ENCODE measurements around the gene SKAP1. TPM values are rescaled to one million over a fixed set of nuclear protein-coding genes. Genes with fewer than 3 reads are reported as not detected.
"Not testable (repeated sequence)": the region's sequence is repeated elsewhere in the genome, so short reads cannot be mapped to it uniquely, and the experiment has no call there.

SKAP1 gene
- polyA plus RNA-seq, 3 donors from 2014 or later = 325 to 458 (median 329) TPM

GRCh38 chr17:48195910-48196309, 234.1 kb downstream of the SKAP1 start:
- no peak overlapping the region for H3K4me3 Mint-ChIP-seq
- H3K36me3 Mint-ChIP-seq = peaks cover 0 to 16% (median 0%) of the 10 kb centered on the region in 3 donors
- H3K27me3 Mint-ChIP-seq (ENCODE audit: low read depth in 3 of 3) = no peaks in the 10 kb centered on the region
- H3K4me1 Mint-ChIP-seq = peaks cover 32 to 56% of the 10 kb centered on the region in 2 donors
- H3K9me3 Mint-ChIP-seq = no peaks in the 10 kb centered on the region
- H3K27ac Mint-ChIP-seq = peak overlapping the region in 1 of 6 donors; percentile 1
- DNase-seq = no peak

- peaks cover 0 to 10% (median 3%) of the 10 kb centered on the region in 3 donors for H3K36me3 Mint-ChIP-seq
- peak overlapping the region in 4 of 6 donors; percentile 13 to 62 (median 45) for H3K27ac Mint-ChIP-seq
- H3K4me3 Mint-ChIP-seq = no peak overlapping the region
- peaks cover 0 to 2% (median 0%) of the 10 kb centered on the region in 3 donors for H3K27me3 Mint-ChIP-seq (ENCODE audit: low read depth in 3 of 3)
- peaks cover 27 to 44% of the 10 kb centered on the region in 2 donors for H3K4me1 Mint-ChIP-seq
- no peak for DNase-seq
- H3K9me3 Mint-ChIP-seq = no peaks in the 10 kb centered on the region
Measured at GRCh38 chr17:48194097-48194550, 235.9 kb downstream of the SKAP1 start.

GRCh38 chr17:48192321-48192731, 237.7 kb downstream of the SKAP1 start:
- DNase-seq = no peak
- peaks cover 0 to 2% (median 0%) of the 10 kb centered on the region in 3 donors for H3K27me3 Mint-ChIP-seq (ENCODE audit: low read depth in 3 of 3)
- peak overlapping the region in 2 of 6 donors; percentile 11 to 37 for H3K27ac Mint-ChIP-seq
- no peaks in the 10 kb centered on the region for H3K9me3 Mint-ChIP-seq
- no peak overlapping the region for H3K4me3 Mint-ChIP-seq
- H3K36me3 Mint-ChIP-seq = peaks cover 0 to 20% (median 5%) of the 10 kb centered on the region in 3 donors
- peaks cover 27 to 37% of the 10 kb centered on the region in 2 donors for H3K4me1 Mint-ChIP-seq

- Mint-ChIP-seq H3K9me3 (no peaks in the 10 kb centered on the region), H3K36me3 (peaks cover 0 to 24% (median 5%) of the 10 kb centered on the region in 3 donors), H3K27me3 (ENCODE audit: low read depth in 3 of 3) (peaks cover 0 to 2% (median 0%) of the 10 kb centered on the region in 3 donors), H3K4me3 (no peak overlapping the region), H3K27ac (peak overlapping the region in 2 of 6 donors; percentile 39 to 69), H3K4me1 (peaks cover 27 to 37% of the 10 kb centered on the region in 2 donors)
- no peak for DNase-seq
Measured at GRCh38 chr17:48191362-48191761, 238.7 kb downstream of the SKAP1 start.

- peaks cover 0 to 28% (median 7%) of the 10 kb centered on the region in 3 donors for H3K36me3 Mint-ChIP-seq
- H3K27me3 Mint-ChIP-seq (ENCODE audit: low read depth in 3 of 3) = peaks cover 0 to 2% (median 0%) of the 10 kb centered on the region in 3 donors
- H3K27ac Mint-ChIP-seq = peak overlapping the region in 1 of 6 donors; percentile 46
- H3K9me3 Mint-ChIP-seq = no peaks in the 10 kb centered on the region
- DNase-seq = no peak
- peaks cover 27 to 39% of the 10 kb centered on the region in 2 donors for H3K4me1 Mint-ChIP-seq
- H3K4me3 Mint-ChIP-seq = no peak overlapping the region
Measured at GRCh38 chr17:48190871-48191270, 239.1 kb downstream of the SKAP1 start.

- peaks cover 7 to 13% of the 10 kb centered on the region in 2 donors for H3K4me1 Mint-ChIP-seq
- H3K9me3 Mint-ChIP-seq = no peaks in the 10 kb centered on the region
- H3K36me3 Mint-ChIP-seq = peaks cover 10 to 39% (median 25%) of the 10 kb centered on the region in 3 donors
- peaks cover 0 to 2% (median 0%) of the 10 kb centered on the region in 3 donors for H3K27me3 Mint-ChIP-seq (ENCODE audit: low read depth in 3 of 3)
- no peak for DNase-seq
- no peak overlapping the region for H3K4me3 Mint-ChIP-seq
- peak overlapping the region in 3 of 6 donors; percentile 2 to 52 (median 40) for H3K27ac Mint-ChIP-seq
Measured at GRCh38 chr17:48187872-48188608, 242.0 kb downstream of the SKAP1 start.

GRCh38 chr17:48186317-48186716, 243.7 kb downstream of the SKAP1 start:
- H3K27me3 Mint-ChIP-seq (ENCODE audit: low read depth in 3 of 3); DNase-seq; H3K9me3 Mint-ChIP-seq; H3K4me1 Mint-ChIP-seq; H3K4me3 Mint-ChIP-seq: not testable (repeated sequence)
- H3K27ac Mint-ChIP-seq = peak overlapping the region in 1 of 6 donors; percentile 36
- peaks cover 14 to 54% (median 32%) of the 10 kb centered on the region in 3 donors for H3K36me3 Mint-ChIP-seq

- Mint-ChIP-seq H3K9me3 (no peaks in the 10 kb centered on the region), H3K4me3 (no peak overlapping the region), H3K4me1 (peaks cover 2 to 5% of the 10 kb centered on the region in 2 donors), H3K36me3 (peaks cover 19 to 66% (median 43%) of the 10 kb centered on the region in 3 donors), H3K27me3 (ENCODE audit: low read depth in 3 of 3) (no peaks in the 10 kb centered on the region), H3K27ac (peak overlapping the region in 4 of 6 donors; percentile 4 to 47 (median 33))
- no peak for DNase-seq
Measured at GRCh38 chr17:48184721-48185120, 245.3 kb downstream of the SKAP1 start.

- no peaks in the 10 kb centered on the region for H3K27me3 Mint-ChIP-seq (ENCODE audit: low read depth in 3 of 3)
- no peaks in the 10 kb centered on the region for H3K9me3 Mint-ChIP-seq
- H3K4me1 Mint-ChIP-seq = peaks cover 0 to 5% of the 10 kb centered on the region in 2 donors
- H3K27ac Mint-ChIP-seq = peak overlapping the region in 1 of 6 donors; percentile 13
- H3K36me3 Mint-ChIP-seq = peaks cover 19 to 76% (median 50%) of the 10 kb centered on the region in 3 donors
- DNase-seq = no peak
- no peak overlapping the region for H3K4me3 Mint-ChIP-seq
Measured at GRCh38 chr17:48181653-48182052, 248.4 kb downstream of the SKAP1 start.

- Mint-ChIP-seq H3K9me3 (no peaks in the 10 kb centered on the region), H3K36me3 (peaks cover 19 to 75% (median 51%) of the 10 kb centered on the region in 3 donors), H3K4me1 (peaks cover 0 to 4% of the 10 kb centered on the region in 2 donors), H3K27ac (peak overlapping the region in 1 of 6 donors; percentile 56), H3K4me3 (no peak overlapping the region), H3K27me3 (ENCODE audit: low read depth in 3 of 3) (peaks cover 2 to 3% (median 3%) of the 10 kb centered on the region in 3 donors)
- DNase-seq = no peak
Measured at GRCh38 chr17:48180842-48181629, 249.0 kb downstream of the SKAP1 start.

- H3K27me3 Mint-ChIP-seq (ENCODE audit: low read depth in 3 of 3) = peaks cover 3 to 6% (median 6%) of the 10 kb centered on the region in 3 donors
- H3K9me3 Mint-ChIP-seq = no peaks in the 10 kb centered on the region
- H3K27ac Mint-ChIP-seq = peak overlapping the region in 2 of 6 donors; percentile 2 to 58
- no peak for DNase-seq
- H3K4me1 Mint-ChIP-seq = peaks cover 0 to under 1% of the 10 kb centered on the region in 2 donors
- H3K4me3 Mint-ChIP-seq = no peak overlapping the region
- peaks cover 11 to 67% (median 43%) of the 10 kb centered on the region in 3 donors for H3K36me3 Mint-ChIP-seq
Measured at GRCh38 chr17:48179071-48179945, 250.7 kb downstream of the SKAP1 start.

GRCh38 chr17:48178317-48178716, 251.7 kb downstream of the SKAP1 start:
- Mint-ChIP-seq H3K4me3 (no peak overlapping the region), H3K27ac (no peak overlapping the region), H3K36me3 (peaks cover 11 to 68% (median 38%) of the 10 kb centered on the region in 3 donors), H3K9me3 (no peaks in the 10 kb centered on the region), H3K27me3 (ENCODE audit: low read depth in 3 of 3) (peaks cover 3 to 6% (median 6%) of the 10 kb centered on the region in 3 donors), H3K4me1 (peaks cover 7 to 11% of the 10 kb centered on the region in 2 donors)
- no peak for DNase-seq

- Mint-ChIP-seq H3K4me3 (no peak overlapping the region), H3K27me3 (ENCODE audit: low read depth in 3 of 3) (peaks cover 3 to 6% (median 6%) of the 10 kb centered on the region in 3 donors), H3K9me3 (no peaks in the 10 kb centered on the region), H3K27ac (no peak overlapping the region), H3K36me3 (peaks cover 7 to 64% (median 36%) of the 10 kb centered on the region in 3 donors), H3K4me1 (peaks cover 9 to 16% of the 10 kb centered on the region in 2 donors)
- DNase-seq = no peak
Measured at GRCh38 chr17:48177816-48178215, 252.2 kb downstream of the SKAP1 start.
